ENCODE measurements around the gene MED27.

- TF ChIP-seq CTCF (IDR thresholded peaks at IDR 0.05) (no peak), POLR2AphosphoS5 (IDR thresholded peaks at IDR 0.05; ENCODE audit: insufficient read depth in 1 of 2, low read depth in 1 of 2) (no peak), POLR2A (IDR thresholded peaks at IDR 0.05) (no peak)
These were observed 60.0 kb downstream of the MED27 start for GRCh38 chr9:132019702-132020101.
